22Rv1 (cell line): Measurements from ENCODE around the gene TOP2B.

ENCODE experiments used
- CTCF ChIP-seq: fragments of 450-650 bp; IDR thresholded peaks from 2 replicates; pipeline ENCODE4 v1.5.1; 2017; ENCODE audit warnings: mild to moderate bottlenecking
- ZFX ChIP-seq: fragments of 450-650 bp; IDR thresholded peaks from 2 replicates; pipeline ENCODE4 v1.6.1; 2017; ENCODE audit warnings: antibody characterized with exemption, borderline replicate concordance

GRCh38 chr3:25687742-25688141 lies 23.0 kb upstream of the TOP2B start:
- TF ChIP-seq CTCF = no peak
- TF ChIP-seq ZFX = no peak
